GM18909 (cell line): ENCODE results near the gene KCNJ1.

ENCODE experiments used
- ATAC-seq: cut with Tn5 transposase; IDR thresholded peaks from one replicate; pipeline ENCODE4 v1.9.1; 2021; ENCODE audit warnings: mild to moderate bottlenecking; ENCODE audit not compliant: unreplicated experiment, poor library complexity

The KCNJ1 gene

DNA sequence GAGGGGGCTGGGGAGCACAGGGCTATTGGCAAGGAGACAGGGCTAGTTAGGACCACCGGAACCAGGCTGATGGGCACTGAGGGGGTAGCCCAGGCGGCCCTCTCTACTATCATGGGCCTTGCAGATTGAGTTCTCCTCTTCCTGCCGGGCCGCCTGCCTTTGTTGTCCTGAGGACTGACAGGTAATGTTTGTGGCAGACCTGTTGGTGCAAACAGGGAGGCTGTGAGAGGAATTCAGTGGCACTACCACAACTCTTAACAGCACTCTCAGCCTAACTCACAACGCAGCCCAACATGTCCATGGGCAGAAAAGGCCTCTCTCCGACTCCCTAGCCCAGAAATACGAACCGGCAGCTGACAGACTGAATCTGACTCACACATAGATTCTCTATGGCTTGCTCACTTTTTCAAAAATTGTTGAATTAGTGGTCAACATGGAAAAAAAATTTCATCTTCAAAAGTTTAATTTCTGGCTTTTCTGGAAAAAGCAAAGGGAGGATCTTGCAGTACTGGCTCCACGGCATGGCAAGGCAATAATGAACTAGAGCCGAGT is 35.5 kb upstream of the KCNJ1 start:
- ATAC-seq, result no peak

DNA sequence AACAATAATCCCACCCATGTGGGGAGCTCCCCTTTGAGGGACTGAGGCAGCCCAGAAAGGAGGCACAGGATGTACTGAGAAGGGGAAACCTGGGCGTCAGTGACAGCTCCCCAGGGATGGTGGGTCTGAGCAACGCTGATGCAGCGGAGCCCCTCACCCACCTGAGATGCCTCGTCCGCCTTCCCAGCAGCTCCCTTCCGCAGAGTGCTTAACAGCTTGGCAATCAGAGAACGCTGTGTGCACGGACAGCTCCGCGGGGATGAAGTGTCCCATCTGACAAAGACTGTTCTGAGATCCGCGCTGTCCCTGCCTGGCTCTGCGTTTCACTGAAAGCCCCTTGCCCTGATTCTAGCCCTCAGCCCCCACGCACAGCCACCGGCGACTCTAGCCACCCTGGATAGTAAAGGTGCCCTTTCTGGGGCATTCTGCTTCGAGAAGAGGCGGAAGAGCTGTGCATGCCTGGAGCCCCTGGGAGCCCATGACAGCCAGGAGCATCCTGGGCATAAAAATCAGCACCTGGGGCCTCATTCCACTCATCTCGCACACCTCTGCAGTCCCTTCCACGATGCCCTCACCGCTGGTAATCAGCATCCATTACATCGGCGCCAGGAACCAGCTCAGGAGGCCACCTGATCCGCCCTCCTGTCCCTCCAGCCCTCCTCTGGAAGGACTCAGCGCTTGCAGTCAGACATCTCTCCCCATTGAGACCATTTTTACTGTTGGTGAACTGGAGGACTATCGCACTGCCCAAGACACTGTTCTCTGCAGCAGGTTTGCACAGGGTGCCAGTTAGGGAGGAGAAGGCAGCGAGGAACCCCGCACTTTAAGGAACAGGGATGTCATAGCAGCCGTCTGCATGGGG is 34.8 kb upstream of the KCNJ1 start:
- no peak for ATAC-seq

DNA sequence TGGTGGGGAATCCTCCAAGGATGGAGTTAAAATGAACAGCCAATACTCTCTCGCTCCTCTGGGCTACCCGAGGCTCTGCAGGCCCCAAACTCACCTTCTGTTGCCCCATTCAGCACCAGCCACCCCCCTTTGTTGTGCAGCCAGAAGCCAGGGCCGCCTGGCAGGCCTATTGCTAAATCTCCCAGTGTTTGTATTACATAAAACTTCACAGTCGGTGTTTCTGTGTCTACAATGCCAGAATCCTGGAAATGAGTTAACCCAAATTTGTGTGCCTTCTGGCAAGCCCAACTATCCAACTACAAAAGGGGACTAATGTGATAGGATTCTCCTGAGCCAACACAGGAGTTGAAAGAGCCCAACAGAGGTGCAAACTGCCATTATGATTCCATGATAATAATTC is 33.4 kb upstream of the KCNJ1 start:
- ATAC-seq, result no peak

DNA sequence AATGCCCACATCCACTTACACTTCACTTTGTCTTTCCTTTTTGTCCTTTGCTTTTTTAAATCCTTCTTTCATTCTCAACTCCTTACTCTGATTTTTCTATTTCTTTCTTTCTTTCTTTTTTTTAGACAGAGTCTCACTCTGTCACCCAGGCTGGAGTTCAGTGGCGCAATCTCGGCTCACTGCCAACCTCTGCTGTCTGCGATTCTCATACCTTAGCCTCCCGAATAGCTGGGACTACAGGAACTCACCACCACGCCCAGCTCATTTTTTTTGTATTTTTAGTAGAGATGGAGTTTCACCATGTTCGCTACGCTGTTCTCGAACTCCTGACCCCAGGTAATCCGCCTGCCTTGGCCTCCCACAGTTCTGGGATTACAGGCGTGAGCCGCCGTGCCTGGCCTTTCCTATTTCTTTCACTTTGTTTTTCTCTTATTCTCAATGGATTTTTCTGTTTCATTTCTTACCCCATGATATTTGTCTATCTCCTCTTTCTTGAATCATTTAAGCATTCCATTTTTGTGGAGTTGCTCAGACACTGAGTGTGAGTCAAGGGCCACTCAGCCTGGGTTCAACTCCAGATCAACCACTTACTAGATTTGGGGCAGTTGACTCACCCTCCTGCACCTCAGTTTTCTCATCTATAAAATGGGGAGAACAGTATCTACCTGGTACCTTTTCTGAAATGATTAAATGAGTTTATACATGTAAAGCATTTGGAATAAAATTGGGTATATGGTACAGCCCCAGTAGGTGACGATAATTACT is 31.7 kb upstream of the KCNJ1 start:
- ATAC-seq, result no peak

DNA sequence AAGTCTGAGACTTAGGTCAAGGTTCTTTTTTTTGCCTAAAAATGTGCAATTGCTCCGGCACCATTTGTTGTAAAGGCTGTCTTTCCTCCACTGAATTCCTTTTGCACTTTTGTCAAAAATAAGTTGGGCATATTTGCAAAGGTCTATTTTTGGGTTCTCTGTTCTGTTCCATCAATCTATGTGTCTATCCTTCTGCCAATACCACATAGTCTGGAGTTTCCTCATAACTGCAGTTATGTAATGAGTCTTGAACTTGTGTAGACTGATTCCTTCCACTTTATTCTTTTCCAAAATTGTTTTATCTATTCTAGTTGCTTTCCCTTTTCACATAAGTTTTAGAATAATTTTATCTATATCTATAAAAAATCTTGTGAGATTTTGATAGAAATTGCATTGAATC is 30.7 kb upstream of the KCNJ1 start:
- ATAC-seq, result no peak

DNA sequence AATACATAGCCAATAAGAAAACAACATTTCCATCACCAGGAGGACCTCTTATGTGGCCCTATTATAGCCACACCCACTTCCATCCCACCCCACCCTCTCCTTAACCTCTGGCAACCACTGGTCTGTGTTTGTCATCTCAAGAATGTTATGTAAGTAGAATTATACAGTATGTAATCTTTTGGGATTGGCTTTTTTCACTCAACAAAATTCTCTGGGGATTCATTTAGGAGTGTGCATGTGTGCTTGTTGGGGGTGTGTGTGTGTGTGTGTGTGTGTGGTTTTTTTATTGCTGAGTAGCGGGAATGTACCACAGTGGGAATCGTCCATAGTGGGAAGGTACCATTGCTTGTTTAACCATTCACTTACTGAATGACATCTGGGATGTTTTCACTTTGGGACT is 29.3 kb upstream of the KCNJ1 start:
- no peak for ATAC-seq

DNA sequence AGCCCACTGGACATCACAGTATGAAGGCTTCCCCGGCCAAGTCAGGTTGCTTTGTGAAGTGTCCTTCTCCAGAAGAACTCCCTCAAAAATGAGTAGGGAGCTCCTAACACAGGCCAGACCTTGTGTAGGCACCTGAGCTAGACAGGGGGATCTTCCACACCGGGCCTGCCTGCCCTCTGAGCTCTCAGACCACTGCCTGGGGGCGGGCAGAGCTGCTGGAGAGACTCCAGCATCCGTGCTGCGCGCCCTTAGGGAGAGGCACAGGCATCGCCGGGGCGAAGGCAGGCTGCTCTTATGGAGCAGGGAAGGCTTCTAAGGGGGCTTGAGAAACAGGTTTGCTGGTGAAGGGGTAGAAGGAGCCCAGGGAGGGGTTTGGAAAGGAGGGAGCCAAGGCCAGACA is 28.4 kb upstream of the KCNJ1 start:
- no peak for ATAC-seq

DNA sequence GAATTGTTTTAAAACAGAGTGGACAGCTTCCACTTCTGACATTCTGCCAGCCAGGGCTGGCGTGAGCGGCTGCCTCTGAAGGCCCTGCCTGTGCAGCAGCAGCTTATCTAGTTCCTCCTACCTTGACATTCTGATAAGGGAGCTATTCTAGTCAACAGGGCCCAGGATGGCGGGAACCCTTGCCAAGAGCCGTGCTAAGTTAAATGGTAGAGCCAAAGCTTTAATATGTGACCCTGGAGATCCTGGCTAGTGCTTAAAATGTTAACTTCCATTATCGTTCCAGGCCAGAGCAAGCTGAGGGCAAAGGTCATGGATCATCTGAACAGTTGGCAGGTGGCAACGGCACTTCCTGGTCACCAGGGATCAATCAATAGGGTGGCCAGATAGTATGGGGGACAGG is 27.6 kb upstream of the KCNJ1 start:
- no peak for ATAC-seq

DNA sequence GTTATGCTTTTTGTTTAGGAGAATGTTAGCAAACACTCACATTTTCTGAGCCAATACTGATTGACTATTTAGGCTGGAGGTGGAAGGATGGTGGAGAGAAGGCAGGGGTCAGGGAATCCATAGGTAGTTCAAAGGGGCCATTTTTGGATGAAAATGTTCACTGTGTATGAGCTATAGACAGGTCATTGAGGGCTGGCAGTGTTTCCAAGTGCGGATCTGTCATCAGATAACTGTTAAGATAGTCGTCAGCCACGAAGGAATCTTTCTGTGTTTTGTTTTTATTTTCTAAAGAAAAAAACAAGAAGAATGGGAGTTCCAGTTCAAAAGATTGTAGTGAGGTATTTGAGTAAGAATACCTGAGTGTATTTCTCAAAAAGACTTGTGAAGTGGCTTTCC is 27.2 kb upstream of the KCNJ1 start:
- ATAC-seq, result no peak

DNA sequence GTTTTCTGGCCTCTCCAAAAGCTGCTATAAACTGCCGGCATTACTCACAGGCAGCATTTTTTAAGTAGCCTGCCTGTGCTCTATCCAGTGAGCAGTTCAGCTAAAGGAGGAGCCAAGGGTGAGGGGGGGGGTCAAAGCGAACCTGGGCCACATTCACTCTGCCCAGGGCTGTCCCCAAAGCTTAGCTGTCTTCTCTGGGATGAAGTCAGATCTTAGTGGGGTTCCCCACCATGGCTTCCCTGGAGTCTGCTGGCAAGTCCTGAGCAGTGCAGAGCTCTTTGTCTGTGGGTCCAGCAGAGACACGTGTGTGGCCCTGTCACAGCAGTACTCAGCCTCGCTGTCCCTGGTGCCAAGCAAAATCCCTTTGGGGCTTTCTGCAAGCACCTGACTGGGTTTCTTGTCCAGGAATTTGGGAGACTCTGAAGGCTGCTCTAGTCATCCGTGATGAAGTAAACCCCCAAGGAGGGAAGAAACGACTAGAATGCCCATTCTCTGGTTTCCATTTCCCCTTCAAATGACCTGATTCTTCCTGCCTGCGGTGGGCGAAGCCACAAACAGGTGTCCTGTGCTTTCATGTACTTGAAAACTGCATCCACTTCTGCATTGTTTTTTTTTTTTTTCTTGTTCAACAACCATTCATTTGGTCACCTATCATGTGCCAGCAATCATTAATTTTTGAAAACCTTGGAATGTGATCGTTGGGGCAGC is 26.6 kb upstream of the KCNJ1 start:
- peak; percentile 80 for ATAC-seq

DNA sequence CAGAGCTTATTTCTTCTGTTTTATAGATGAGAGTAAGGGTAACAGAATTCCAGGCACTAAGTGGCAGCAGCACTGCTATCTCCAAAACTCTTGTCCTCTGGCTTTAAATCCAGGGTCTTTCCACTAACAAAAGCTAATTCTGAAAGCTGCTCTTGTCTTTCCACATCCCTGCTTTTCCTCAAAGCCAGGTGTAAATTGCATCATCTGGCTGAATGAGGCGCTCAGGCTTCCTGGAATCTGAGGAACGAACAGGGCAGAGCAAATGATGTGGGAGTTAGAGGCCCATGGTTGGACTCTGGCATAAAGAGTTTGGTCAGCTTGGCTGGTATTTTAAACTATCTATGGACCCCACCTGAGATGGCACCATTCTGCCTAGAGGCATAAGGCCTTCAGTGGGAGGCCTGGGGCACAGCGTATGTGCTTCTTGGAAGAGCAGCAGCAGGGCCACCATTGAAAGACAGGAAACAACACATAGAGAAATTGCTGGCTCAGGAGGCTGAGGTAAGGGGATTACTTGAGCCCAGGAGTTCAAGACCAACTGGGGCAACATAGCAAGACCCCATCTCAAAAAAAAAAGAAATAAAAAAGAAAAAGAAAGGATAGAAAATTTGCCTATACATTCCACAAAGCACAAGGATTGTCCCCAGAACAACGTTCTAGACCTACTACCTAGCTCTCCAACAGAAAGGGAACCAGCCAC is 25.9 kb upstream of the KCNJ1 start:
- no peak for ATAC-seq

DNA sequence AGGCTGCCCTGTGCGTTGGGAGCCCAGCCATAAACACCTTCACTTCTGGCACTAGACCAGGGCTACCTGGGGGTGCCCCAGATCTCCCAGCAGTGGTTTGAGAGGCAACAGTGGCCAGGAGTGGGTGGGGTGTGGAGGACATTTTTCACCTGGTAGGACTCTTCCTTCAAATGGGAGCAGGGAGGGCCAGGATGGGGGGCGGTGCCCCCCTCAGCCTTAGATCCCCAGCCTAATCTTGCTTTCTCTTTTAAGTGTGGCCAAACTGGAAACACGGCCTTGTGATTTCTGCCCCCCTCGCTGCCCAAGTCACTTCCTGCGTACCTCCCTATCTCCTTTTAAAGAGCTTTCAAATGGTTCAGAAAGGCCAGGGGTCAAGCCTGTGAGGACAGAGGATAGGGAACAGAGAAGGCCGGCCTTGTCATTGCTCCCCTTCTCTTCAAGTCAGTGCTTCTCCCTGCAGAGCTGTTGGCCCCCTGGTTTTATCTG is 24.9 kb upstream of the KCNJ1 start:
- no peak for ATAC-seq

DNA sequence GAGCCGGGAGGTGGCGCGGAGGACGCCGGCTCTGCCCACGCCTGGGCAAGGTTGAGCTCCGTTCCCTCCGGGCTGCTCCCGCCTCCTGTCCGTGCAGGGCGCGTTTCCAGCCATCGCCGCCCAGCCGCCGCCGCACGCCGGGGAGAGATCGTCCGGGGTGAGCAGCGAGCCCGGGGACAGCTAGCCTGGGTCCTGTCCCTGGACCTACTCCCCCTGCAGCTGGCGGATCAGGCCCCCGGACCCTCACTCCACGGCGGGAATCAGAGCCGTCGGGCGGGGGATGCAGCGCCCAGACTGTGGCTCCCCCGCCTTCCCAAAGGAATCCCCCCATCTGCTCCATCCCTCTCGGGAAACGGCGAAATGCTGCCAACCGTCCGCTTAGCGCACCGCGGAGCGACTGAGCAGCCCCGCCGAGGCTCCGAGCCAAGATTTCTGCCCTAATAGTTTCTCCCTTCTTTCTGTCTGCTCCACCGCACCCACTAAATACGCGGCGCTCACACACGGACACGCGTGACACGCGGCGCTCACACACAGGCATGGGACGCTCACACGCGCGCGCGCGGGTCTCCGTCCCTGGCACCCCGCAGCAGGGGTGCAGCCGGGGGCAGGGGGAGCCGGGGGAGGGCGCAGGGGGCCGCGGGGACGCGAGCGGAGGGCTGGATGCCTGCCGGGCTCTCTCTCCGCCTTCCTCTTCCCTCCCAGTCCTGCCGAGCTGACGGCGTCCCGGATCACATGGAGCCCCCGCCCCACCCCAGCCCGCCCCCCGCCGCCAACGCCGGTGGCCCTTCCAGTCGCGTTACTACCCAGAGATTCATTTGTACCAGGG is 23.7 kb upstream of the KCNJ1 start, which contains the start of gene KCNJ5:
TSS of gene KCNJ5 (plus strand) at position 814 of the 826 bp plus-strand sequence. CDS start 19,918 bp downstream, outside the sequence.
- ATAC-seq, result no peak

DNA sequence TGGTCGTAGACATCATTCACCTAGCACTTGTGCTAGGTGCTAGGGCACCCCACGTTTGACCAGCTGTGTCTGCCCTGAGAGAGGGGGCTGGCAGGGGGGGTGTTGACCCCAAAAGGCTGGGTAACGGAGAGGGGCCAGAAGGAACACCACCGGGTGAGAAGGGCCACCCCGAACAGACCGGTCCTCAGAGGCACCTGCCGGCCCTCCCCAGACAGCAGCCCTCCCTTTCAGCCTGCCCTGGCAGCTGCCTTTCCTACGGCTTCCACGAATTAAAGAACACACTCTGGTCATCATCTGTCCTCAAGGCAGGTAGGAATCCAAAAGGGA is 23.1 kb upstream of the KCNJ1 start:
- no peak for ATAC-seq

DNA sequence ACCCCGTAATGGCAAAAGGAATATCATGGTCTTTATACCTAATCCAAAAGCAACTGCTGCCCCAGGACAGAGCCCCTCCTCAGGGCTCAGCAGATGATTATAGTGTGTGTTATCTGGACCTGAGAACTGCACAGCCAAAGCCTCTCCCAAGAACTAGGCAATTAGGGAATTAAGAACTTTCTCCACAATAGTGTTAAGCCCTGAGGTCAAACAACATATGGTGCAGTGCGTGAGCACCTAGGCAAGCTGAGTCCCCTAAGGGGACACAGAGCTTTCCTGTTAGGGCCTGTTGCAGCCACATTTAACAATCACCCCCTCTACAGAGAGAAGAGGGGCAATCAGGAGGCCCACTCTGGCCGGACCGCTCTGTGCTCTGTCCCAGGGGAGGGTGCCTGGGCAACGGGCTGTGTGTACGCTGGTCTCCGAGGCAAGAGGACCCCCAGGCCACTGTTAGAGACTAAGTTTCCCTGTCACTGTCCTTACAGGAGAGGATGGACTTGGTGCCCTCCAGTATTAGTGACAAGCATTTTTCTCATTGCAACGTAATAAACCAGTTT is 22.6 kb upstream of the KCNJ1 start:
- no peak for ATAC-seq

DNA sequence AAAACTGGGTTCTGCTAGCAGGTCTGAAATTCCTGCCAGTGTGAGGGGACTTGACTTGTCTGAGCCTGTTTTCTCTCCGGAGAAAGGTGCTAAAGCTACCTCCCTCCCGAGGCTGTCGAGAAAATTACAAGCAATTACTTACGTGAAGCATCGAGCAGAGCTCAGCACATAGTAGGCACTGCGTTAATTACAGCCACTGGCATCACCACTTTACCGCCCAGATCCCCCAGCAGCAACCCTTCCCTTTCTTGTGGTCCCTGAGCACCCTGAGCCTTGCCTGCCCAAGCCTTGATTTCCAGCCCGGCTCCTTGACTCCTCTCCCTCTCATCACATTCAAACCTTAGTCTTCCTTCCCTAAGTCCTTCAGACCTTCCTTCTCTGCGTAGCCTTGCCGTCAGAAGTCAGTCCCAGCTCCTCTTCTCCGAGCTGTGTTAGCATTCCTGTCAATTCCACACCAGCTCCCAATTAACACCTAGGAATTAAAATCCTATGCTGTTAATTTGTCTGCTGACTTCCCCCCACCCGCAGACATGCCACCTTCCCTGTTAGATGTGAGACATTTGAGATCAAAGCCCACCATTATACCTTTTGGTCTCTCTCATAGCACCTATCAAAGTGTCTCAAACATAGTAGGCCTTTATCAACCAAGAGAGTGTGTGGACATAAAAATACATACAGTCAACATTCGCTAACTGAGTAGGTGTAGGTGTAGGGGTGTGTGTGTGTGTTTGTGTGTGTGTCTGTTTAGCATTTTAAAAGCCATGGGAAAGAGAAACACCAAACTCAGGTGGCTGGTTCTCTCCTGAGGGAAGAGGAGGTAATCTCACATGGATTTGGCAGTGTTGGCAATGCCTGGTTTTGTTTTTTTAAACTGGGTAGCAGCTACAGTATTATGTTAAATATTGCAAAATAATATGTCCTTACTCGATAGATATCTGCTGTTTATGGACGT is 21.2 kb upstream of the KCNJ1 start:
- no peak for ATAC-seq

DNA sequence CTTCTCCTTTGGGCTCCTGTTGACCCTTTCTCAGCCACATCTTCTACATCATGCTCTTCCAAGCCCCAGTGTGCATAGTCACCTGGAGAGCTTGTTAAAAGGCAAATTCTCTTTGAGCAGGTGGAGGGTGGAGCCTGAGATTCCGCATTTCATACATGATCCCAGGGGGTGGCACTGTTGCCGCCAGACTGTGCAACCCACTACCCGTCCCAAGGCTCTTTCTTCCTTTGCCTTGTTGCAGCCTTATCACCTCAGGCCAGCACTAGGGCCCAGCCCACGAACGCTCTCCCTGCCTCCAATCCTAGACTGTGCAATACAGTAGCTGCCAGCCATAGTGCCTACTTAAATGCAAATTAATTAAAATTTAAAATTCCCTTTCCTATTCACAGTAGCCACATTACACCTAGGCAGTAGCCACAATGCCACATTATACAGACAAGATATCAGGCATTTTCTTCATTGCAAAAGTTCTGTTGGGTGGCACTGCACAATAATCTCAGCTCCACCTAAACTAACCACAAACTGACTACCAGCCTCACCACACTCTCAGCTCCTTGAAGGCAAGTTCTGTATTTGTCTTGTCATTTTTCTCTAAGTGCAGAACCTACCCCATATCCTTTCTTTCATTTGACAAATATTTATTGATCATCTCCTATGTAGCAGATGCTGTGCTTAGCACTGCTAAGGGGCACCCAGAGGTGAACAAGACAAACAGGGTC is 19.5 kb upstream of the KCNJ1 start:
- no peak for ATAC-seq
